SH-SY5Y (cell line): Measurements from ENCODE around the gene PARD6G.

Experiments used
- GATA2 ChIP-seq: IDR thresholded peaks from 2 replicates; pipeline ENCODE4 v1.6.1; 2011; ENCODE audit warnings: mild to moderate bottlenecking, low read depth, low read length
- GATA3 ChIP-seq: IDR thresholded peaks from 2 replicates; pipeline ENCODE4 v1.6.1; 2011; ENCODE audit warnings: low read depth, mild to moderate bottlenecking, low read length, moderate library complexity

PARD6G gene, protein sequence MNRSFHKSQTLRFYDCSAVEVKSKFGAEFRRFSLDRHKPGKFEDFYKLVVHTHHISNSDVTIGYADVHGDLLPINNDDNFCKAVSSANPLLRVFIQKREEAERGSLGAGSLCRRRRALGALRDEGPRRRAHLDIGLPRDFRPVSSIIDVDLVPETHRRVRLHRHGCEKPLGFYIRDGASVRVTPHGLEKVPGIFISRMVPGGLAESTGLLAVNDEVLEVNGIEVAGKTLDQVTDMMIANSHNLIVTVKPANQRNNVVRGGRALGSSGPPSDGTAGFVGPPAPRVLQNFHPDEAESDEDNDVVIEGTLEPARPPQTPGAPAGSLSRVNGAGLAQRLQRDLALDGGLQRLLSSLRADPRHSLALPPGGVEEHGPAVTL

DNA sequence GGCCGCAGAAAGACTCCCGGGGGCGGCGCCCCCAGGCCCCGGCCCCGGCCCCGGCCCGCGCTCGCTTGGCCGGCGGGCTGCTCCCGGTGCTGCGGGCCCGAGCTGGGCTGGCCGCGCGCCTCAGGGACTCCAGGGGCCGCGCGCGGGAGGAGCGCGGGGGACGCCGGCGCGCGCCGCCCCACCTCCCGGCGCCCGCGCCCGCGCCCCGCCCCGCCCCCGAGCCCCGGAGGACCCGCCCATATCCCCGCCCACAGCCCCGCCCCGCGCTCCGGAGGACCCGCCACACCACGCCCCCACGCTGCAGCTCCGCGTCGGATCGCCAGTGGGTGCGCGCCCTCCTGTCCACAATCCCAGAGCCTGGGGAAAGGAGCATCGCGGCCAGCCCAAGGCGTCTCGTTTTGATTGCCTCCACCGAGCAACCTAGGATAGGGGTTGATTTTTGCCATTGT, at the start of gene PARD6G:
TSS of gene PARD6G (minus strand) at position 122 of the 449 bp plus-strand sequence. CDS start 166 bp downstream, outside the sequence.
- TF ChIP-seq GATA3: no peak
- TF ChIP-seq GATA2: no peak

GRCh38 chr18:80259610-80260009, 12.3 kb upstream of the PARD6G start:
- TF ChIP-seq GATA3: no peak
- no peak for TF ChIP-seq GATA2

GRCh38 chr18:80258640-80259039, 11.3 kb upstream of the PARD6G start:
- TF ChIP-seq GATA3 (no peak), GATA2 (no peak)

GRCh38 chr18:80254971-80255500, 7.7 kb upstream of the PARD6G start:
- TF ChIP-seq GATA2: no peak
- no peak for TF ChIP-seq GATA3

- TF ChIP-seq GATA3 (no peak), GATA2 (no peak)
Observed at GRCh38 chr18:80253871-80254492, 6.7 kb upstream of the PARD6G start.

- no peak for TF ChIP-seq GATA3
- no peak for TF ChIP-seq GATA2
Observed at GRCh38 chr18:80253236-80253635, 5.9 kb upstream of the PARD6G start.

- TF ChIP-seq GATA2 (no peak), GATA3 (no peak)
Observed at GRCh38 chr18:80252136-80252535, 4.8 kb upstream of the PARD6G start.

DNA sequence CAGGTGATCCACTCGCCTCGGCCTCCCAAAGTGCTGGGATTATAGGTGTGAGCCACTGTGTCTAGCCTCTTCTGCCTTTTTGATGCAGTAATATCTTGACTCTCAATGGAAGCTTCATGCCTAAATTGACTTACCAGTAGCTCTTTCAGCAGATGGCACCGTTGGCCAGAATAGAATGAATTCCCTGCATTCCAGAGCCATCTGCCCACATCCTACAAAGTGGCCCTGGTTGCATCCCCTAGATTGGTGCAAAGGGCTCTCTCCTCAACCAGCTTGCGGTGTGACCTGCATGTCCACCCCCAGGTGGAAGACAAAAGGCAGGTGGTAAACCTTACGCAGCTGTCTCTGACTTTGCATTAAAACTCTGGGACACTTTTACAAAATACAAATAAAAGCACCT, 4.4 kb upstream of the PARD6G start:
- TF ChIP-seq GATA3 (no peak), GATA2 (no peak)

DNA sequence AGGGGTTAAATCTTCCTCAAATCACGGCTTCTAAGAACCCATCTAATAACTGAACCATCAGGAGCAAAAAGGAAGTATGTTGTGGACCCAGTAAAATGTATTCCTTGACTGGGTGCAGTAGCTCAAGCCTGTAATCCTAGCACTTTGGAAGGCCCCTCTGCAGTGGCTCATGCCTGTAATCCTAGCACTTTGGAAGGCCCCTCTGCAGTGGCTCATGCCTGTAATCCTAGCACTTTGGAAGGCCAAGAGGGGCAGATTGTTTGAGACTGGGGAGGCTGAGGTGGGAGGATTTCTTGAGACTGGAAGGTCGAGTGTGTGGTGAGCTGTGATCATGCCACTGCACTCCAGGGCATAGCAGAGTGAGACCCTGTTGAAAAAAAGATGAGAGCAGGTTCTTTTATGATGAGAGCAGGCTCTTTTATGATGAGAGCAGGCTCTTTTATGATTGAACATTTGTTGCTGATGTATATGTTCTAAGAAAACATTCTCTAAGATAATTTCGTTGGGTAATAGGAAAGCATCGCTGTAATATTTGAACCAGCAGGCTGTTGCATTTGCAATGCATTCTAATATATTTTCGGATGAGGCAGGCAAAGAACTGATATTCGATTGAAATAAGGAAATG, 3.5 kb upstream of the PARD6G start:
- no peak for TF ChIP-seq GATA2
- no peak for TF ChIP-seq GATA3

DNA sequence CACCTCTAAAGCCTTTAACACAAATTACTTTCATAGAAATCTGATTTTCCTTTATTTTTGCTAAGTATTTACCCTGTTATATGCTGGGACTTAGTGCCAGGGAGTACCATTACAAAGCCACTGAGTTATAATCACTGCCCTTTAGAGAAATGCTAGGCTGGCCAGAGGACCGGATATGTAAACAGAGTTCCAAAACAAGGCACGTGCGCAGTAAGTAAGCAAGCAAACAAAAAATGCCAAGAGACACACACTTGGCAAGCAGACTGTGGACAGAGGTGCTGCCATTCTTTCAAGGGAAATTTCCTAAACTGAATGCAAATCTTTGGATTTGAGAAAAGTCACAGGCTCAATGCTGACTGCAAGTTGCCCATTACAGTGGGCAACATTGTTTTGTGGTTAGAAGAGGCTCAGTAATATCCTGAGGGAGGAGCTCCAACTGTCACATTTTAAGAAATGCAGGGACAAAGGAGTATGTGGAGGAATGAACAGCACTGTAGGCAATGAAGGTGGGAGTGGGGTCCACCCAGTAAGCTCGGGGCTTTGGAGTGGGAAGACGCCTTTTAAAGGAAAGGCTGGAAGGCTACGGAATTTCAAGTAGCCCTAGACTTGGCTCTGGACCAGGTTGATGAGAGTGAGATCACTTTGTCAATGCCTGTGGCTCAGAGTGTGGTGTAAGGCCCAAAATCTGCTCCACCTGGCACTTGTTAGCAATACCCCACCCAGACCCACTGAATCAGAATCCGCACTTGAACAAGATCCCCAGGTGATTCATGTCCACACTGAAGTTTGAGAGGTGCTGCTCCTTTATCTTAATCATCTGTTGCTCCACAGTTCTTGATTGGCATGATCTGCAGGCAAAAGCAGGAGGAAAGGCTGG, 2.1 kb upstream of the PARD6G start:
- TF ChIP-seq GATA3: no peak
- TF ChIP-seq GATA2: no peak

DNA sequence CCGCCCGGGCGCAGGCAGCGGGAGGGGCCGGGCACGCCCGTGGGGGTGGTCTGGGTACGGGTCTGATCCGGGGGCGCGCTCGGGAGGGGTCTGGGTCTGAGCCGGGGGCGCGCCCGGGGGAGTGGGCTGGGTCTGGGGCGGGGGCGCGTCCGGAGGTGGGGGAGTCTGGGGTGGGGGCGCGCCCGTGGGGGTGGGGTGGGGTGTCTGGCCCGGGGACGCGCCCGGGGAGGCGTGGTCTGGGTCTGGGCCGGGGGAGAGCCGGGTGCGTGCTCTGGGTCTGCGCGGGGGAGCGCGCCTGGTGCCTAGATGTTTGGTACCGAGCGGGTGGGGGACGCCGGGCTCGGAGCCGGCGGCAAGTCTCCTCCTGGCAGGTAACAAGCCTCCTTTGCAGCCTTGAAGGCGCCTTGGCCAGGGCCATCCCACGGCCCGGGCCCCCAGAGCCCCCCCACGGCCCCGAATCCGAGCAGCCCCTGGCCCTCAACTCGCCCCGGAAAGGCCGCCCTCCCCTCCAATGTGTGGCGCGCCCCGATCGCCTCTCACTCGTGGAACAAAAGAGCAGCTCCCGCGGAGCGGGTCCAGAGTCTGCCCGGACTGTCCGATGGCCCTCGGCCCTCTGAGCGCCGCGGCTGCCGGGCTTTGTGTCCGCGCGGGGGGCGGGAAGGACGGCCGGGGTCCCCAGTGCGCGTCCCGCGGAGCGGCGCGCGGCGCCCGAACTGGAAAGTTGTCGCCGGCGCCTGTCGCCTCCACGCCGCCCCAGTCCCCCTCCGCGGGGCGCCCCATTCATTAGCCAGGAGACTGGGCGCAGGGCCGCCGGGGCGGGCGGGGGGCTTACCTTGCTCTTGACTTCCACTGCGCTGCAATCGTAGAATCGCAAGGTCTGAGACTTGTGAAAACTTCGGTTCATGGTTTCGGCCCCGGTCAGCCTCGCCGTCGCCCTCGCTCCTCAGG, 595 bp downstream of the PARD6G start:
- TF ChIP-seq GATA3: no peak
- no peak for TF ChIP-seq GATA2

- TF ChIP-seq GATA2: no peak
- TF ChIP-seq GATA3: no peak
Observed at GRCh38 chr18:80245781-80246444, 1.4 kb downstream of the PARD6G start.
